OCI-LY7 (cell line): ENCODE data around the gene SERPINA12. TPM values are rescaled to one million over a fixed set of nuclear protein-coding genes. Genes with fewer than 3 reads are reported as not detected.

Experiments used
- BruUV-seq: library from RNA; stranded (reverse); fragments of 400-500 nt; replicated peaks from 2 replicates; lab custom pipeline; 2021; lab: Mats Ljungman, UMichigan
- CTCF ChIA-PET: fragments of 300-600 bp; sonication (Branson Sonifier 250); formaldehyde crosslinking; loops from one replicate; lab custom pipeline; 2022; ENCODE audit warnings: antibody characterized with exemption; ENCODE audit not compliant: unreplicated experiment; lab: Charles Lee
- POLR2A ChIA-PET: fragments of 300-600 bp; sonication (Branson Sonifier 250); formaldehyde crosslinking; loops from one replicate; lab custom pipeline; 2022; ENCODE audit warnings: antibody characterized with exemption; lab: Charles Lee
- DNase-seq: peaks from one replicate; pipeline ENCODE4 v3.0.0-alpha.2; 2015; ENCODE audit warnings: low spot score
- H2AFZ ChIP-seq: fragments of 200-600 bp; sonication (generic), shearing (Covaris generic); 2 replicates; pipeline ENCODE4 v1.6.1; 2014; ENCODE audit warnings: mild to moderate bottlenecking, antibody characterized with exemption, low read length, moderate library complexity
- H3K27ac ChIP-seq: fragments of 200-600 bp; sonication (generic); 2 replicates; pipeline ENCODE4 v1.5.1; 2014; ENCODE audit warnings: mixed run types, low read depth, mild to moderate bottlenecking, moderate library complexity, low read length, inconsistent platforms; ENCODE audit not compliant: poor library complexity, severe bottlenecking
- H3K36me3 ChIP-seq: fragments of 200-600 bp; sonication (generic); 2 replicates; pipeline ENCODE4 v1.6.1; 2014; ENCODE audit warnings: mild to moderate bottlenecking, antibody characterized with exemption, low read length, moderate library complexity, mixed read lengths; ENCODE audit not compliant: insufficient read depth
- H3K4me1 ChIP-seq: fragments of 200-600 bp; sonication (generic); 2 replicates; pipeline ENCODE4 v1.5.1; 2014; ENCODE audit warnings: mild to moderate bottlenecking, low read length; ENCODE audit not compliant: insufficient read depth, poor library complexity, severe bottlenecking
- H3K4me2 ChIP-seq: fragments of 200-600 bp; sonication (generic); 2 replicates; pipeline ENCODE4 v1.6.1; 2014; ENCODE audit warnings: mild to moderate bottlenecking, low read length
- H3K4me3 ChIP-seq: fragments of 200-600 bp; sonication (generic); 2 replicates; pipeline ENCODE4 v1.5.1; 2014; ENCODE audit warnings: mild to moderate bottlenecking, low read depth, low read length; ENCODE audit not compliant: poor library complexity, severe bottlenecking
- H3K79me2 ChIP-seq: fragments of 200-600 bp; sonication (generic); 2 replicates; pipeline ENCODE4 v1.6.1; 2016; ENCODE audit warnings: low read depth, mild to moderate bottlenecking, low read length, moderate library complexity, mixed read lengths; ENCODE audit not compliant: insufficient read depth
- H3K9me2 ChIP-seq: fragments of 200-600 bp; sonication (generic); 2 replicates; pipeline ENCODE4 v1.6.1; 2016; ENCODE audit warnings: mild to moderate bottlenecking, low read length, mixed read lengths; ENCODE audit not compliant: insufficient read depth
- H3K9me3 ChIP-seq: fragments of 200-600 bp; sonication (generic); 2 replicates; pipeline ENCODE4 v1.6.1; 2014; ENCODE audit warnings: mild to moderate bottlenecking, mixed run types, low read length, mixed read lengths
- H4K20me1 ChIP-seq: fragments of 200-600 bp; sonication (generic); 2 replicates; pipeline ENCODE4 v1.6.1; 2014; ENCODE audit warnings: mild to moderate bottlenecking, antibody characterized with exemption, low read length, moderate library complexity, mixed read lengths; ENCODE audit not compliant: insufficient read depth
- CTCF ChIP-seq: fragments of 200-600 bp; sonication (generic); conservative IDR thresholded peaks from 2 replicates; pipeline ENCODE4 v1.5.1; 2014; ENCODE audit warnings: mild to moderate bottlenecking, antibody characterized with exemption, low read length, moderate library complexity, mixed read lengths
- EZH2phosphoT487 ChIP-seq: fragments of 200-600 bp; sonication (generic); IDR thresholded peaks from 2 replicates; pipeline ENCODE4 v1.6.1; 2018; ENCODE audit warnings: low read depth, borderline replicate concordance, mild to moderate bottlenecking, mixed run types, antibody characterized with exemption, low read length, moderate library complexity, mixed read lengths
- intact Hi-C: fragments of 100-400 bp; cut with micrococcal nuclease; formaldehyde crosslinking; loops from one replicate; pipeline ENCODE4 v1.10.0; 2022; ENCODE audit not compliant: unreplicated experiment
- total RNA-seq, 2 experiments: library from RNA; depleted of rRNA in 1 of 2; stranded (reverse); fragments of >200 nt in 1 of 2; shearing (Covaris generic) in 1 of 2; gene quantifications; 2 replicates each; pipeline ENCODE4 v1.2.3, GENCODE V29; 2014 to 2022

SERPINA12 gene
- total RNA-seq, 2 experiments from 2014 or later: not detected

- CTCF ChIA-PET: no interaction called here
- Histone ChIP-seq H2AFZ (no peak overlapping the region), H3K79me2 (no peaks in the 10 kb centered on the region), H3K4me1 (no peaks in the 10 kb centered on the region), H3K4me2 (no peak overlapping the region), H3K27ac (no peak overlapping the region), H3K4me3 (no peak overlapping the region), H4K20me1 (no peaks in the 10 kb centered on the region), H3K9me2 (no peaks in the 10 kb centered on the region), H3K36me3 (no peaks in the 10 kb centered on the region), H3K9me3 (no peaks in the 10 kb centered on the region)
- BruUV-seq: no TSS peak
- POLR2A ChIA-PET: no interaction called here
- intact Hi-C loops: no loop called here
- no peak for TF ChIP-seq CTCF
- no peak for DNase-seq
Observed at GRCh38 chr14:94471045-94471444, 38.2 kb downstream of the SERPINA12 start.

GRCh38 chr14:94470311-94470710 lies 39.0 kb downstream of the SERPINA12 start:
- Histone ChIP-seq H3K9me2 (no peaks in the 10 kb centered on the region), H2AFZ (no peak overlapping the region), H4K20me1 (no peaks in the 10 kb centered on the region), H3K36me3 (no peaks in the 10 kb centered on the region), H3K4me1 (no peaks in the 10 kb centered on the region), H3K4me3 (no peak overlapping the region), H3K27ac (no peak overlapping the region), H3K4me2 (no peak overlapping the region), H3K79me2 (no peaks in the 10 kb centered on the region), H3K9me3 (no peaks in the 10 kb centered on the region)
- BruUV-seq: no TSS peak
- TF ChIP-seq EZH2phosphoT487 (no peak), CTCF (no peak)
- intact Hi-C loops: no loop called here
- ChIA-PET CTCF (no interaction called here), POLR2A (no interaction called here)
- DNase-seq: no peak

GRCh38 chr14:94469261-94469660 lies 40.0 kb downstream of the SERPINA12 start:
- ChIA-PET CTCF (no interaction called here), POLR2A (no interaction called here)
- H3K9me2 ChIP-seq: no peaks in the 10 kb centered on the region
- no peaks in the 10 kb centered on the region for H4K20me1 ChIP-seq
- H3K4me2 ChIP-seq: no peak overlapping the region
- H3K79me2 ChIP-seq: no peaks in the 10 kb centered on the region
- no peak for DNase-seq
- H3K36me3 ChIP-seq: no peaks in the 10 kb centered on the region
- no peaks in the 10 kb centered on the region for H3K9me3 ChIP-seq
- H3K4me3 ChIP-seq: no peak overlapping the region
- H3K27ac ChIP-seq: no peak overlapping the region
- intact Hi-C loops: no loop called here
- BruUV-seq: no TSS peak
- TF ChIP-seq EZH2phosphoT487 (no peak), CTCF (no peak)
- no peak overlapping the region for H2AFZ ChIP-seq
- no peaks in the 10 kb centered on the region for H3K4me1 ChIP-seq
